Activated CD4-positive, alpha-beta T cell treated with anti-CD3 and anti-CD28 coated beads, Interleukin-2, amount 50 U/mL, for 4 hours (primary cell): ENCODE data around the gene PEX14.

Source experiments
- DNase-seq, 2 experiments: peaks; one replicate each; pipeline ENCODE4 v3.0.0-alpha.2; 2020

Gene PEX14

GRCh38 chr1:10553118-10553517, 78.4 kb downstream of the PEX14 start:
- no peak for DNase-seq

GRCh38 chr1:10555635-10556429, 81.1 kb downstream of the PEX14 start:
- no peak for DNase-seq

GRCh38 chr1:10556430-10557005, 81.8 kb downstream of the PEX14 start:
- DNase-seq: no peak

- no peak for DNase-seq
Measured at GRCh38 chr1:10557714-10558113, 83.0 kb downstream of the PEX14 start.

- no peak for DNase-seq
Measured at GRCh38 chr1:10559386-10559785, 84.6 kb downstream of the PEX14 start.

DNA sequence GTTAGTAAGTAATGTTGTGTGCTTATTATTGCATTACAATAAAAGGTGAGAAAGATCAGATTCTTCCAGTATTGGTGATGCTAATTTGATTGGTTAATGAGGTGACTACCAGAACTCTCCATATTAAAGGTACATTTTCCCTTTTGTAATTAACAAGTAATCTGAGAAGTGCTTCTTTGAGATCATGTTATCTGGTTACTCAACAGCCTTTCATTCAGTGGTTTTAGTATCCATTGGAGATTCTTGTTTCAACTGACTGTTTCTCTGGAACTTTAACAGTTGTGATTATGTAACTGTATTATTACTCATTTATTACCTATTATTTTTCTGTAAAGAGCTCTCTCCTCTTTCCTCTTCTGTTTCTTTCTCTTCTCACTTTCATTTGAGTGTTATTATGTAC, 86.7 kb downstream of the PEX14 start:
- DNase-seq: no peak

DNA sequence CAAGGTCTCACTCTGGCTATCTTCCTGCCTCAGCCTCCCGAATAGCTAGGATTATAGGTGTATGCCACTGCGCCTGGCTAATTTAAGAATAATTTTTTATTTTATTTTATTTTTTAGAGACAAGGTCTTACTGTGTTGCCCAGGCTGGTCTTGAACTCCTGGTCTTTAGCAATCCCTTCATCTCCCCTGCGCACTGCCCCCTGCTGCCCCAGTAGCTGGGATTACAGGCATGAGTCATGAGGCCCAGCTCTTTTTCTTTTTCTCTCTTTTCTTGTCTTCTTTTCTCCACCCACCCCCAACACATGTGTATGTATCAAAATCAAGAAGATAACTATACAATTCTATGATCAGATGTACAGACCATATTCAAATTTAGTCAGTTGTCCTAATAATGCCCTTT, 87.2 kb downstream of the PEX14 start:
- no peak for DNase-seq

- DNase-seq: no peak
Measured at GRCh38 chr1:10564063-10564462, 89.3 kb downstream of the PEX14 start.

DNA sequence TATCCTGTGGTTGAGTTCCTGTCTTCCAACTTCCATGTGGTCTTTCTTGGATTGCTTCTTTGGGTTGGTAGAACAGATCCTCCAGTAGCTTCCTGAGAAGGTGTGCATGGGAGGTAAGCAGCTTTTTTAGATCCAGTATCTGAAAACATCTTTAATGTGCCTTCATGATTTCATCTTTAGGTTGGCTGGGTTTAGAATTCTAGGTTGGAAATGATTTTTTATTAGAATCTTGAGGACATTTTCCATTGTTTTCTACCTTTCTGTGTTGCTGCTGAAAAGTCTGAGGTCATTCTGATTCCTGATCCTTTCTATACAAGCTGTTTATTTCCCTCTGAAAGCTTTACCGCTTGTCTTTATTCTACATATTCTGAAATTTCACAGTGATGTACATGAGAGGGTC, 94.8 kb downstream of the PEX14 start:
- DNase-seq: no peak

- DNase-seq: no peak
Measured at GRCh38 chr1:10575616-10576015, 100.9 kb downstream of the PEX14 start.

DNA sequence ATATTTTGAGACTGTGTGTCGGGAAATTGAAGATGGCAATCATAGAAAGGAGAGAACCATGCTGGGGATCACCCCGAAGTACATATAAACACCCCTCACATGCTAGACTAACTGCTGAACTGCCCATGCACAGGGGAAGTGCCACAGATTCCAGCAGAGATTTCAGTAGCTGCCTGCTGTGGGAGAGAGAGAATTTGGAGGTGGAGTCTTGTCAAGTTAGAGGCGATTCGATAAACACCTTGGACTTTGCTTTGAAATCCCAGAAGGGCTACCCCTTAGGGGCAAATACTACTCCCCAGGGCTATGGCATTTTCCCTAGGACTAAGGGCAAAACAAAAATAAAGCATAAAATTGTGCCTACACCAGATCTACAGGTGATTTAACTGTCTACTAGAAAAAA, 103.3 kb downstream of the PEX14 start:
- no peak for DNase-seq

DNA sequence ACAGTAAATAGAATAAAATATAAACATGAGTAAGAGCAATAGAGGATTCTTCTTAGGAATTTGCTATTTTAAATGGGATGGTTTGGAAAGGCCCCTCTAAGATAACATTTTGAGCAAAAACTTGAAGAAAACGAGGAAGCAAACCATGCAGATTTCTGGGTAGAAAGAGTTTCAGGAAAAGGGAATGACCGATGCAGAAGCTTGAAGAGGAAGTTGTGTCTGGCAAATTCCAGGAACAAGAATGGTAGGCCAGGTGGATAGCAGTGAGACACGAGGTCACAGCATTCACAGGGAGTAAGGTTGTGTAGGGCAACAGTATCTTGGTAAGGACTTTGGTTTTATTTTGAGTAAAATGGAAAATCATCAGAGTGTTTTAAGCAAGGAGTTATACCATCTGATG, 108.9 kb downstream of the PEX14 start:
- DNase-seq: no peak

GRCh38 chr1:10585242-10585641, 110.5 kb downstream of the PEX14 start:
- DNase-seq: no peak

- no peak for DNase-seq
Measured at GRCh38 chr1:10586125-10586524, 111.4 kb downstream of the PEX14 start.

GRCh38 chr1:10588640-10589039, 113.9 kb downstream of the PEX14 start:
- DNase-seq: no peak

DNA sequence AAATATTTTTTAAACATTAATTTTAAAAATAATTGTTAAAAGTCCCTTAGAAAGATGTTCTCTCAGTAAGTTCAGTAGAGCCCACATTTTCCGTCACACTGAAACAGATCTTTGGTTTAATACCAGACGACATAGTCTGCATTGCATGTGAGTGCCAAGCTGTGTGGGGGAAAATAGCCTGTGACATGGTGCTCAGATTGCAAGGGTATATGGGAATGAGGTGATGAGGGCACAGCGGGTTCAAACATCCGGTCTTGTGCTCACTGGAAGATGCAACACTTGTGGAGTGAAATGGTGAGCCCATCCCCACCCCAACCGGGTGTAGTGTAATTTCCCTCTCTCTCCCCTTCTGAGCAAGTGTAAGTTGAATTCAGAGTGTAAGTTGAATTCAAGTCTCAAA, 114.3 kb downstream of the PEX14 start:
- DNase-seq: no peak

GRCh38 chr1:10591010-10591409, 116.3 kb downstream of the PEX14 start:
- no peak for DNase-seq

- DNase-seq: no peak
Measured at GRCh38 chr1:10592373-10592772, 117.6 kb downstream of the PEX14 start.

- DNase-seq: no peak
Measured at GRCh38 chr1:10593750-10594149, 119.0 kb downstream of the PEX14 start.

DNA sequence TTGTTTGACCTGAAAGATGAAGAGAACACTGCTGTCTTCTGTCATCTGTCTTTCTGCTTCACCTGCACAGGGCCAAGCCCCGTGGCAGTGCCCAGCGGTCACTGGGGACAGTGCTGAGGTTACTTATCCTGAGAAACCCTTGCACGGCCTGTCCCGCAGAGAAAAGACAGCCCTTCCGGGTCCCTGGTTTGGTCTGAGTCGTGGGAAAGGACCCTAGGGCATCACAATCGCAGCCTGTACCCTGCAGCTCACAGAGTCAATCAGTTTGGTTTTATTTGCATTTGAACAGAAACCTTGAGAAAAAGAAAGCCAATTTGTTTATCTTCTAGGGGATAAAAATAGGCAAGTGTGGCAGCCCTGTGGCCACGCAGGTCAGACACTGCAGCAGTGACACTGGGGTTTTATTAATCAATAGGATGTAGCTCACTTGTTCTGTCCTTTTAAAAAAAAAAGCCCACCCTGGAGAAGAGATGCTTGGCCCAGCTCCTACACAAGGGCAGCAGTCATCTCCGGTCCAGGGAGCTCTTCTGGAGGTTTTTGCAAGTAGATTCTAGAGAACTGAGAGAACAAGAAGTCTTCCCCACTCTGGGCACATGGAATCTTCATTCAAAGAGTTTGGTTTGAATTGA, 120.0 kb downstream of the PEX14 start:
- DNase-seq: no peak

GRCh38 chr1:10596780-10597179, 122.0 kb downstream of the PEX14 start:
- DNase-seq: no peak

- no peak for DNase-seq
Measured at GRCh38 chr1:10597492-10598388, 123.0 kb downstream of the PEX14 start.

- DNase-seq: no peak
Measured at GRCh38 chr1:10598389-10598702, 123.6 kb downstream of the PEX14 start.
